Right lobe of liver (tissue), 4 donors: Measurements from ENCODE around the gene SYNE3.

ENCODE experiments used
- POLR2A ChIP-seq: fragments of 450-650 bp; IDR thresholded peaks from one replicate; pipeline ENCODE4 v1.6.1; 2017; ENCODE audit warnings: antibody characterized with exemption, mild to moderate bottlenecking
- TF ChIP-seq, protein P1 (sequence below), 4 donors: fragments of 200-600 bp in 3 of 4; fragments of 450-650 bp in 1 of 4; IDR thresholded peaks; one replicate each; pipeline versions ENCODE4 v1.5.1 to v1.8.0; 2016 to 2022; ENCODE audit warnings: antibody characterized with exemption in 4 of 4, mild to moderate bottlenecking in 2 of 4
- donor health status: DM: no; HTN: no; CAD: no.
- donor health status: DM: no; HTN: no; CAD: no.
- donor health status: DM: no; HTN: yes; CAD: no.

DNA sequence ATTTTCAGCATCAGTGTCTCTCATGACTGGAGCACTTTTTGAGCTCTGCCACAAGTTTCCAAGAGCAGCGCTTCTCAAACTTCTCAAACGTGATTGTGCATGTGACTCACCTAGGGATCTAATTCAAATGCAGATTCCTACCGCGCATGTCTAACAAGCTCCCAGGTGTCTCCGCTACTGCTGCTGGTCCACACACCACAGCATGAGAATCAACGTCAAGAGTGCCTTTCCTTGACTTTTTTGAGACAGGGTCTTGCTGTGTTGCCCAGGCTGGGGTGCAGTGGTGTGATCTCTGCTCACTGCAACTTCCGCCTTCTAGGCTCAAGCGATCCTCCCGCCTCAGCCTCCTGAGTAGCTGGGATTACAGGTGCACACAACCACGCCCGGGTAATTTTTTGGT lies 40.8 kb upstream of the SYNE3 start:
- TF ChIP-seq, protein P1, sequence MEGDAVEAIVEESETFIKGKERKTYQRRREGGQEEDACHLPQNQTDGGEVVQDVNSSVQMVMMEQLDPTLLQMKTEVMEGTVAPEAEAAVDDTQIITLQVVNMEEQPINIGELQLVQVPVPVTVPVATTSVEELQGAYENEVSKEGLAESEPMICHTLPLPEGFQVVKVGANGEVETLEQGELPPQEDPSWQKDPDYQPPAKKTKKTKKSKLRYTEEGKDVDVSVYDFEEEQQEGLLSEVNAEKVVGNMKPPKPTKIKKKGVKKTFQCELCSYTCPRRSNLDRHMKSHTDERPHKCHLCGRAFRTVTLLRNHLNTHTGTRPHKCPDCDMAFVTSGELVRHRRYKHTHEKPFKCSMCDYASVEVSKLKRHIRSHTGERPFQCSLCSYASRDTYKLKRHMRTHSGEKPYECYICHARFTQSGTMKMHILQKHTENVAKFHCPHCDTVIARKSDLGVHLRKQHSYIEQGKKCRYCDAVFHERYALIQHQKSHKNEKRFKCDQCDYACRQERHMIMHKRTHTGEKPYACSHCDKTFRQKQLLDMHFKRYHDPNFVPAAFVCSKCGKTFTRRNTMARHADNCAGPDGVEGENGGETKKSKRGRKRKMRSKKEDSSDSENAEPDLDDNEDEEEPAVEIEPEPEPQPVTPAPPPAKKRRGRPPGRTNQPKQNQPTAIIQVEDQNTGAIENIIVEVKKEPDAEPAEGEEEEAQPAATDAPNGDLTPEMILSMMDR (IDR thresholded peaks at IDR 0.05): no peak
- TF ChIP-seq POLR2A: no peak
